Mucosa of descending colon (tissue), 3 donors: ENCODE data around the gene RPF1. TPM values are rescaled to one million over a fixed set of nuclear protein-coding genes. Genes with fewer than 3 reads are reported as not detected.

Source experiments
- ATAC-seq: fragments of 200-7000 bp; cut with Tn5 transposase; one replicate; pipeline ENCODE4 v1.9.1; 2020; ENCODE audit warnings: mild to moderate bottlenecking, moderate library complexity
- DNase-seq, 3 donors: peaks; one replicate each; pipeline ENCODE4 v3.0.0-alpha.2; 2020
- H3K36me3 ChIP-seq: fragments of 200-600 bp; one replicate; pipeline ENCODE4 v1.8.0; 2021; ENCODE audit warnings: low read depth, mild to moderate bottlenecking
- H3K4me1 ChIP-seq: fragments of 200-600 bp; one replicate; pipeline ENCODE4 v1.8.0; 2021; ENCODE audit warnings: low read depth, mild to moderate bottlenecking
- H3K4me3 ChIP-seq: fragments of 200-600 bp; one replicate; pipeline ENCODE4 v1.8.0; 2021; ENCODE audit warnings: mild to moderate bottlenecking
- H3K9me3 ChIP-seq: fragments of 200-600 bp; one replicate; pipeline ENCODE4 v1.8.0; 2021; ENCODE audit warnings: mild to moderate bottlenecking
- CTCF ChIP-seq: fragments of 200-600 bp; IDR thresholded peaks from one replicate; pipeline ENCODE4 v1.8.0; 2022; ENCODE audit warnings: antibody characterized with exemption, mild to moderate bottlenecking
- intact Hi-C, 2 donors: fragments of 100-400 bp; cut with DNase I in 1 of 2; cut with micrococcal nuclease in 1 of 2; formaldehyde crosslinking; loops; one replicate each; pipeline versions ENCODE4 v1.11.0 to v1.11.1; 2022; cut with DNase I, micrococcal nuclease
- total RNA-seq, 3 donors: library from RNA; stranded (reverse); fragmentation: NEBNext Ultra II Directional in 2 of 3; extraction: Animal tissue kit (Norgen Biotek cat#: 25700) in 2 of 3; gene quantifications; one replicate each; pipeline versions ENCODE4 v1.2.1 to v1.2.4, GENCODE V29; 2021 to 2023
- donor health status: DM: no; HTN: no; CAD: no; lungs with moderate emphysema.
- donor health status: DM: no; HTN: no; CAD: no.
- donor health status: DM: no; HTN: yes; CAD: no.

Gene RPF1
- total RNA-seq, 3 donors from 2014 or later = 24.3 to 28.8 (median 25.8) TPM

GRCh38 chr1:84497631-84498275 lies 18.7 kb downstream of the RPF1 start:
- no peak for ATAC-seq
- no peak for TF ChIP-seq CTCF
- DNase-seq = no peak
- Histone ChIP-seq H3K4me3 (no peak overlapping the region), H3K9me3 (no peaks in the 10 kb centered on the region), H3K36me3 (no peaks in the 10 kb centered on the region), H3K4me1 (peaks cover 10% of the 10 kb centered on the region)
- intact Hi-C loops = no loop called here

- intact Hi-C loops = no loop called here
- DNase-seq = no peak
- H3K4me3 ChIP-seq = no peak overlapping the region
- H3K36me3 ChIP-seq = no peaks in the 10 kb centered on the region
- no peaks in the 10 kb centered on the region for H3K9me3 ChIP-seq
- peaks cover 29% of the 10 kb centered on the region for H3K4me1 ChIP-seq
- no peak for ATAC-seq
- no peak for TF ChIP-seq CTCF
Observed at GRCh38 chr1:84502927-84503326, 23.9 kb downstream of the RPF1 start.

GRCh38 chr1:84504580-84505492 lies 25.8 kb downstream of the RPF1 start:
- ATAC-seq = no peak
- TF ChIP-seq CTCF = no peak
- Histone ChIP-seq H3K4me1 (peaks cover 29% of the 10 kb centered on the region), H3K4me3 (peak overlapping the region; percentile 80), H3K36me3 (no peaks in the 10 kb centered on the region), H3K9me3 (no peaks in the 10 kb centered on the region)
- DNase-seq = peak in 1 of 3 donors; percentile 31
- intact Hi-C loops = no loop called here

- intact Hi-C loops = no loop called here
- DNase-seq (no peak), ATAC-seq (peak; percentile 69)
Observed at GRCh38 chr1:84505493-84506001, 26.5 kb downstream of the RPF1 start.

More at GRCh38 chr1:84505493-84506001, 26.5 kb downstream of the RPF1 start:
- Histone ChIP-seq H3K4me3 (peak overlapping the region; percentile 80), H3K9me3 (no peaks in the 10 kb centered on the region), H3K4me1 (peaks cover 28% of the 10 kb centered on the region), H3K36me3 (no peaks in the 10 kb centered on the region)
- no peak for TF ChIP-seq CTCF
